ENCODE data around the gene CPNE8.

The CPNE8 gene

GRCh38 chr12:38728894-38729293 is 176.5 kb downstream of the CPNE8 start:
- DNase-seq (ENCODE audit: low read depth), result no peak

- DNase-seq (ENCODE audit: low read depth), result no peak
These were observed 183.7 kb downstream of the CPNE8 start for GRCh38 chr12:38721611-38722252.

GRCh38 chr12:38720661-38721060 is 184.7 kb downstream of the CPNE8 start:
- no peak for DNase-seq (ENCODE audit: low read depth)

- DNase-seq (ENCODE audit: low read depth), result no peak
These were observed 192.1 kb downstream of the CPNE8 start for GRCh38 chr12:38713294-38713693.

GRCh38 chr12:38711054-38711453 is 194.3 kb downstream of the CPNE8 start:
- no peak for DNase-seq (ENCODE audit: low read depth)

- DNase-seq (ENCODE audit: low read depth), result no peak
These were observed 196.9 kb downstream of the CPNE8 start for GRCh38 chr12:38708466-38708865.

- no peak for DNase-seq (ENCODE audit: low read depth)
These were observed 197.7 kb downstream of the CPNE8 start for GRCh38 chr12:38707648-38708047.

- DNase-seq (ENCODE audit: low read depth), result no peak
These were observed 208.1 kb downstream of the CPNE8 start for GRCh38 chr12:38697289-38697688.

GRCh38 chr12:38695057-38695456 is 210.3 kb downstream of the CPNE8 start:
- DNase-seq (ENCODE audit: low read depth), result no peak

GRCh38 chr12:38691164-38691563 is 214.2 kb downstream of the CPNE8 start:
- no peak for DNase-seq (ENCODE audit: low read depth)

- DNase-seq (ENCODE audit: low read depth), result no peak
These were observed 214.7 kb downstream of the CPNE8 start for GRCh38 chr12:38690646-38691045.

- no peak for DNase-seq (ENCODE audit: low read depth)
These were observed 215.7 kb downstream of the CPNE8 start for GRCh38 chr12:38689704-38690103.

GRCh38 chr12:38689195-38689594 is 216.2 kb downstream of the CPNE8 start:
- DNase-seq (ENCODE audit: low read depth), result no peak

- DNase-seq (ENCODE audit: low read depth), result no peak
These were observed 222.9 kb downstream of the CPNE8 start for GRCh38 chr12:38682521-38682920.

- peak; percentile 79 for DNase-seq (ENCODE audit: low read depth)
These were observed 235.9 kb downstream of the CPNE8 start for GRCh38 chr12:38669530-38669929.

- DNase-seq (ENCODE audit: low read depth), result no peak
These were observed 236.3 kb downstream of the CPNE8 start for GRCh38 chr12:38669081-38669480.

- no peak for DNase-seq (ENCODE audit: low read depth)
These were observed 239.0 kb downstream of the CPNE8 start for GRCh38 chr12:38666425-38666824.

- no peak for DNase-seq (ENCODE audit: low read depth)
These were observed 240.6 kb downstream of the CPNE8 start for GRCh38 chr12:38664661-38665269.

- no peak for DNase-seq (ENCODE audit: low read depth)
These were observed 242.6 kb downstream of the CPNE8 start for GRCh38 chr12:38662829-38663228.

GRCh38 chr12:38653650-38654049 is 251.7 kb downstream of the CPNE8 start:
- DNase-seq (ENCODE audit: low read depth), result no peak

GRCh38 chr12:38648813-38649212 is 256.6 kb downstream of the CPNE8 start:
- no peak for DNase-seq (ENCODE audit: low read depth)

GRCh38 chr12:38646146-38646545 is 259.2 kb downstream of the CPNE8 start:
- DNase-seq (ENCODE audit: low read depth), result no peak

- DNase-seq (ENCODE audit: low read depth), result no peak
These were observed 265.8 kb downstream of the CPNE8 start for GRCh38 chr12:38639625-38640024.

GRCh38 chr12:38638401-38638800 is 267.0 kb downstream of the CPNE8 start:
- no peak for DNase-seq (ENCODE audit: low read depth)

All from CMK (cell line).